Suppressor macrophage (primary cell): Measurements from ENCODE around the gene CIAO2B.
A peak's percentile ranks its signal among the peaks of the same experiment; 100 is the strongest.

Experiments
- DNase-seq, 4 experiments: peaks; one replicate each; pipeline ENCODE4 v3.0.0-alpha.2; 2020 to 2022

Gene CIAO2B

GRCh38 chr16:66919569-66920298, 14.5 kb downstream of the CIAO2B start:
- DNase-seq = no peak

GRCh38 chr16:66918803-66919568, 15.2 kb downstream of the CIAO2B start, which contains the start of gene CDH16:
Gene CDH16, minus strand, starts transcription at chr16:66918885. Its CDS starts 820 bp downstream, at chr16:66918065.
- DNase-seq = no peak

GRCh38 chr16:66918355-66918754, 15.8 kb downstream of the CIAO2B start:
- DNase-seq = no peak

GRCh38 chr16:66917741-66918140, 16.5 kb downstream of the CIAO2B start:
- no peak for DNase-seq

- DNase-seq = no peak
Measured at GRCh38 chr16:66916518-66916917, 17.7 kb downstream of the CIAO2B start.

- no peak for DNase-seq
Measured at GRCh38 chr16:66915041-66915440, 19.2 kb downstream of the CIAO2B start.

GRCh38 chr16:66914541-66914940, 19.7 kb downstream of the CIAO2B start:
- DNase-seq = no peak

- no peak for DNase-seq
Measured at GRCh38 chr16:66913711-66914110, 20.5 kb downstream of the CIAO2B start.

GRCh38 chr16:66913081-66913480, 21.1 kb downstream of the CIAO2B start:
- DNase-seq = no peak

- DNase-seq = no peak
Measured at GRCh38 chr16:66911801-66912200, 22.4 kb downstream of the CIAO2B start.

GRCh38 chr16:66911112-66911511, 23.1 kb downstream of the CIAO2B start:
- DNase-seq = peak in 3 of 4 experiments; percentile 11 to 20 (median 13)

GRCh38 chr16:66910175-66910940, 23.8 kb downstream of the CIAO2B start:
- DNase-seq = no peak

- DNase-seq = no peak
Measured at GRCh38 chr16:66908762-66909559, 25.2 kb downstream of the CIAO2B start.

- DNase-seq = no peak
Measured at GRCh38 chr16:66908116-66908515, 26.1 kb downstream of the CIAO2B start.

- DNase-seq = no peak
Measured at GRCh38 chr16:66906916-66907836, 27.0 kb downstream of the CIAO2B start.

- DNase-seq = no peak
Measured at GRCh38 chr16:66905633-66906539, 28.3 kb downstream of the CIAO2B start.

GRCh38 chr16:66904846-66905632, 29.2 kb downstream of the CIAO2B start:
- DNase-seq = no peak

- DNase-seq = no peak
Measured at GRCh38 chr16:66904428-66904845, 29.8 kb downstream of the CIAO2B start.
